Stimulated activated CD4-positive, alpha-beta T cell treated with anti-CD3 and anti-CD28 coated beads, Interleukin-1b, Interleukin-23, amount 100 ng/mL, for 4 hours (primary cell): ENCODE results near the gene COG3.

Experiments used
- DNase-seq, 2 donors: peaks; one replicate each; pipeline ENCODE4 v3.0.0-alpha.2; 2020; ENCODE audit warnings: low read depth in 2 of 2

COG3 gene

DNA sequence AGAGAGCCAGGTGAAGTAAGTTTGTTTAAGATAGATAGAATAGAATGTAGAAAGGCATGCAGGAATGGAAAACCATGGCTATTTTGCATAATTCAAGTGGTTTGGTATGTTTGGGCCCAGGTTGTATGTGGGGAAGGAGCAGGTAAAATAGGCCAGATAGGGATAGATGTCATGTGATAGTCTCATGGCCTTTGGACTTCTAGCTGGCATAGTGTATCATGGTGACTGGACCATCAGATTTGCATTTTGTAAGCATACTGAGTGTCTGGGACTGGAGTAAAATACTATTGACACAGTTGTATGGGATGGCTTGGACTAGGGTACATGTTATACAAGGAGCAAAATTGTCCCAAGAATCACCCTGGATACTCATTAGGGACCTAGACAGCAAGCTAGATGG is 38.9 kb downstream of the COG3 start:
- no peak for DNase-seq

DNA sequence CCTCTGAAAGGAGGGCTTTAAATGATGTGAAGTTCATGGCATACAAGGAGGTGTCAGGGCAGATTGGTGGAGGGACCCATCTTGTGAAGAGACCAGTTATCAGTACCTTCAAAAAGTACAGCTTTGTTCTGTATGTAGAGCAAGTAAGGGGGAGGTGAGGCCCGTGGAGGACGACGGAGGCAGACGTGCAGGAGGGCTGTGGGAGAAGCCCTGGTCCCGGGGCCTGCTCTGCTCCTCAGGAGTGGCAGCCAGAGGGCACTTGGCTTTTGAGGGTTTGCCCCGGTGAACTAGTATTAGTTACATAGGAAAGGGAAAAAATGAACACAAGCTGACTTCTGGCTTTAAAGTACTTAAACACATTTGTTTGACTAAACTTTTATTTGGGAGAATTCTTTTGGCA is 42.1 kb downstream of the COG3 start:
- no peak for DNase-seq

DNA sequence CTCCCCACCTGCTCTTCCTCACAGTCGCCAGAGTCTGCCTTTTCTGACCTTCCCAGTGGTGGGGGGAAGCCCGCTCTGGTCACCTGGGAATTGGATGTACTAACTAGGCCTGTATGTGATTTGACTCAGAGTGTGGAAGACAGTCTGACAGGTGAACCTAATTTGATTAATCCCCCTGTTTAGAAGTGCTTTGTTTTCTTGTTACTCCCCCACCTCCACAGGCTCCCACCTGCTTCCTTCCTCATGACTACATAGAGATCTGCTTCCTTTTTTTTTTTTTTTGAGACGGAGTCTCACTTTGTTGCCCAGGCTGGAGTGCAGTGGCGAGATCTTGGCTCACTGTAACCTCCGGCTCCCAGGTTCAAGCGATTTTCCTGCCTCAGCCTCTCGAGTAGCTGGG is 44.0 kb downstream of the COG3 start:
- no peak for DNase-seq

DNA sequence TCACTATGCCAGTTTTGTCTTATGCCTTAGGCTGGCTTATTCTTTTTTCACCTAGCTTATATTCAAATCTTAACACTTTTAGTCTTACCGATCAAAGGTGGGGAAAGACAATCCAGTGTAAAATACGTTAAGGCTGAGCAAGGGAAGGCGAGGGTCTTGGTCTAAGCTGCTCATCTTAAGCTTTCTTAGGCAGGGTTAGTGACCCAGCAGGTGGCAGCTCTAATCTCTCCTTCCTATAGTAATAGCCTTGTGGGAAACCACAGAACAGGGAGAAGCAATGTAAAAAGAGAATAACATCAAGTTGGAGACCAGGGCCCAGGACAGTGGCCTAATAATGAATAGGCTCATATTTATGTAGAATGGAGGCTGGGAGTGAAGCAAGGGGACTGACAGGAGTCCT is 45.9 kb downstream of the COG3 start:
- no peak for DNase-seq

DNA sequence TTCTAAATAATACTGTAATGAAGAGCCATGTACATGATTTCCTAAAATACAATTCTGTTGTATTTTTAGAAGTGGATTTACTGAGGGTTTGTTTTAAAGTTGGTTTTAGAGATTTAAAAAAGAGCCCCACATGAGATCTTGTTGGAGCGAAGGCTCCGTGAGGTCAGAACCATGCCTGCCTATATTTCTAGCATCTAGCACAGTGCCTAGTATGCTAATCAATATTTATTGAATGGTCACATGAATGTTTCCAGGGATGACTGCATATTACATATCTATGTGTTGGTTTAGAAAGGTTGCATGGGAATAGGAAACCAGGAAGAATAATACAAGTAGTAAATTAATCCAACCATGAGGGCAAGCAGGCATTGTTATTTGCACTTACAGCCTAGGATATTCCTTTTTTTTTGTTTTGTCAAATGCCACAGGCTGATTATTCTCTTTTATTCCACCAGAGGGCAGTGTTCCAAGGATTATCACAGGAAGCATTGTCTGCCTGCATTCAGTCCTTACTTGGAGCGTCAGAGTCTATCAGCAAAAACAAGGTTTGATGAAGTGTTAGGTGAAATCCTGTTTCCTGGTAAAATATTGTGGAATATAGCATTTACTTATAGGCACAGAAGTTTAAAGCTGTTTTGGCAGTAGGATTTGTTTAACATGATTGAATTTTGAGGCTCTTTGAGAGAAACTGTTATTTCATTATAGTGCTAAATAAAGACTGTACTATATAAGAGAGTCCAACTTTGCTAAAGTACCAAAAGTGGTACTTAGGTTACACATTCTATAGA is 46.8 kb downstream of the COG3 start:
- DNase-seq = peak in 1 of 2 donors; percentile 22

DNA sequence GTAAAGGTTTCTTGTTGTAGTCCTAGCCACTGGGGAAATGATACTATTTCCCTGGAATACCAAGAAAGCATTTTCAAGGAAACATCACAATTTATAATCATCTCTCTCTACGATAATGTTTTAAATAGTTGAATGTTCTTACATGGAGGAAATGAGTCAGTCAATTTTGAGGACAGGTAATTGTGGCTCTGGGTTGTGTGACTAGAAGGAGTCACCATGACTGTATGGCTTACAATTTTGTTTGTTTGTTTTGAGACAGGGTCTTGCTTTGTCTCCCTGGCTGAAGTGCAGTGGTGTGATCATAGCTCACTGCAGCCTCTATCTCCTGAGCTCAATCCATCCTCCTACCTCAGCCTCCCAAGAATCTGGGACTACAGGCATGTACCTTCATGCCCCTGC is 47.4 kb downstream of the COG3 start:
- no peak for DNase-seq

DNA sequence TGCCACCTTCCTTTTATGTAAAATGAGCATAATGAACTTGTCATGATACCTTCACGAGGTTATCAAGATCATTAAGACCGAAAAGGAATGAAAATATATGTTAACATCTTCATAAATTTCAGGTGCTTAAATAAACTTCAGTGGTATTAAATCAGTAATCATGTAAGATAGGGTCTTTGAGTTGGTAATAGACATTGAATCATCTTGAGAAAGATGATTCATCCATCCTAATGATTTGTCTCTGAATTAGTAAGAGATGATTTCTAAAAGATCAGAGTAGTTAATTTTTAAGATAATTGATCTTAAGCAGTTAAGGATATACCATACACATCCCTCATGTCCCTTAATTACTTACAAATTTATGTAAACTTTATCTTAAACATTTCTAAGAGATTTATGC is 52.0 kb downstream of the COG3 start:
- DNase-seq = no peak

DNA sequence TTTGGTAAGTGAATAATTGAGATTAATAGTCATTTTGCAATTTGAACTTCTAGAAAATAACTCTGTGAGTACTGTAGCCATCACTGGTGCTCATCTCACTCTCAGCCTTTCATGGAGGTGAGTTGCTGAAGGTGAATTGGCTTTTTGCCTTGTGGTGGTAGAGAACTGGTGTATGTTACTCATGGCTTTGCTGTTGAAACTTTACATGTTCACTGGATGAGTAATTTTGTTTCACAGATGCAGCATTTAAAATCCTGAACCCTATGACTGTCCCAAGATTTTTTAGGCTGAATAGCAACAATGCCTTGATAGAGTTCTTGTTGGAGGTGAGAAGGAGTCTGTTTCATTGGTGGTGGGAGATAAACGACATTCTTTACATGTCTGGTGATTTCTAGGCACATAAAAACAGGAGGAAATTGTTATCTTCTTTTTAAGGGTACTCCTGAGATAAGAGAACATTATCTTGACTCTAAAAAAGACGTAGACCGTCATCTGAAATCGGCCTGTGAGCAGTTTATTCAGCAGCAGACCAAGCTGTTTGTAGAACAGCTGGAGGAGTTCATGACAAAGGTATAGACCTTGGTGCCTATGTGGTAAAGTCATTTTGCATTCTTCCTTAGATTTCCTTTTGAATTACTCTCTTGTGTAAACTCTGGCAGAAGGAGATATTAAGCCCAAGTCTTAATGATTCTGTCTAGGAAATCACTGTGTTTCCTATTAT is 53.9 kb downstream of the COG3 start:
- DNase-seq = no peak

DNA sequence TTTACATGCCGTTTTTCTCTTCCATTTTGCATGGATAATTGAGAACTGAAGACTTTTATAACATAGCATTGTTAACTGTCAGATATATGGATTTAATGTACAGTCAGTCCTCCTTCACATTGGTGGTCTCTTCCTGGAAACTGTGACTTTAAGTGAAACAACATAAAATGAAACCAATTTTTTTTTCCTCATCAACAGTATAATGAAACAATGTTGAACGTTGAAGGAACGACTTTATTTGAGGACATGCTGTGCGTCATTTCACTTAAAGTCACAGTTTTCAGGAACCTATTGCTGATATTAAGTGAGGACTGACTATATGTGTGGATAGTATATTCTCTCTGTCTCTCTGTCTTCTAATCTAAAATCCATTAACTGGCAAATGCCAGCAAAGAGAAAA is 54.8 kb downstream of the COG3 start:
- DNase-seq = no peak

DNA sequence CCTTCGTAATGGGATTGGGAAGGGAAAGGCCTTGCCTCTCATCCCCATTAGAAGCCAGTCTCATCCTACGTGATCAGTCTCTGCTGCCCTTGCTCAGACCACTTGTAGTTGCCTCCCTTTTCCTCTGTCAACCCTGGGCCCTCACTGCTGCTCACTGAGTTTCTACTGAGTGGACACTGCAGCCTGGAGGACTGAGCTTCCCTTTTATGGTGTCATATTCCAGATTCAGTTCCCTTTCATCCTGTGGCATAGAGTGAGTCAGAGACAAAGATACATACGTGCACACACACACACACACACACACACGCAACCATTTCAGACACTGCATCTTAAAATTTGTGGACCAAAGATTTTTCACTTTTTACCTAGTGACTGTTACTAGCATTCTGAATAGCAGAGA is 56.6 kb downstream of the COG3 start:
- DNase-seq = no peak

DNA sequence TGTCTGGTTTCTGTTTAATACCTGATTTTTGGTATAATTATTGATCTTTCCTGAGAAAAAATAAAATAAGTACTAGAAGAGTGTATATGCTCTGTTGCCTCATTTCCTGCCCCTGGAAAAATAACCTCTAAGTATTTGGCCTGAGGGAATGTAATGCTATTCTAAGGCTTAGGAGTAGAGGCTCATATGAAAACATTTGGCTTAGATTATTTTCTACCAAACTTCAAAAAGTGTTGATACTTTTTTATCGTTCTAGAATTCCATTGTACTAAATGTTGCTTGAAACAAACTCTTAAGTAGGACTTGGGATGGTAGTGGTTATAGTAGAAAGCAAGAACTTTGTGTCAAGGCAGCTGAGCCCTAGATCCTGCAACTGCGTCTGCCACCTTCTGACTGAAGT is 57.8 kb downstream of the COG3 start:
- DNase-seq = no peak

DNA sequence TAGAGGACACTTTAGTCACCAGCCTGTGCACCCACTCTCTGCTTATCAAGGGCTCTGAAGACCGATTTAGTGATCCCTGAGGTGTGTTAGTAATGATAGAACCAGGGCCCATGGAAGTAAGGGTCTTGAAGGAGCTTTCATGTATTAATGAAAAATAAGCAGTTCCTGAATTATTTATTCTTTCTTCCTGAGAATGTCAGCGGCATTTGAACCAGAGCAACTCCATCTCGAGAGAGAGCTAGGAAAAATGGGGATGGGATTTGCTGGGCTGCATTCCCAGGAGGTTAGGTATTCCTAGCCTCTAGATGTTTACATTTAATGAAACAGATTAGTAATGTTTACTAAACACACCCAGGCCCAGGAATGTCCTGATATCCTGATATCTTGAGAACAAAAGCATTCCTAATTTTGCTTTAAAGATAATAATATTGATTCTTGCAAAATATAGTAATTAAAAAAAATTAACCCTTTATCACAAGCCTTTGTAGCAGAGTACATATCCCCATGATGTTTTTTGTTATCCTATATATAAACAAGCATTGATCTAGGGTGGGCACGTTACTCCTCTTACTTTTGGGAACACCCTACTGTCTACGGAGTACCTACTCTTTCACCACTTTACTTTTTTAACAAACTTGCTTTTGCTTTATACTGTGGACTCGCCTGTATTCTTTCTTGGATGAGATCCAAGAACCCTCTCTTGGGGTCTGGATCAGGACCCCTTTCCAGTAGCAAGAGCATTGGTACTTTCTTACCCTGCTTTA is 63.1 kb downstream of the COG3 start:
- no peak for DNase-seq

DNA sequence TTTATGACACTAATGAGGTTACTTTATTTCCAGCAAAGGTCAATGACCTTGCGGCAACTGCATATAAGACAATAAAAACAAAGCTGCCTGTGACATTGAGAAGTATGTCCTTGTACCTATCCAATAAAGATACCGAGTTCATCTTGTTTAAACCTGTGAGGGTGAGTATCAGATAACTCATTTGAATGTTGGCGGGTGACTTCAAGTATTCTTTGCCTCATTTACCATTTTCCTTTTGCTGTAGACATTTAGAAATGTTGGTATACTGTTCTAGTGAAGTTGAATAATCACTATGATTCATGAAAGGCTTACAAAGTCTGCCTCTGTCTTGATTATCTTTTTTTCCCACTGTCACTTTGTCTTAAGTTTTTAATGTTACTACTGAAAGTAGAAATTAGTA is 65.0 kb downstream of the COG3 start:
- no peak for DNase-seq

DNA sequence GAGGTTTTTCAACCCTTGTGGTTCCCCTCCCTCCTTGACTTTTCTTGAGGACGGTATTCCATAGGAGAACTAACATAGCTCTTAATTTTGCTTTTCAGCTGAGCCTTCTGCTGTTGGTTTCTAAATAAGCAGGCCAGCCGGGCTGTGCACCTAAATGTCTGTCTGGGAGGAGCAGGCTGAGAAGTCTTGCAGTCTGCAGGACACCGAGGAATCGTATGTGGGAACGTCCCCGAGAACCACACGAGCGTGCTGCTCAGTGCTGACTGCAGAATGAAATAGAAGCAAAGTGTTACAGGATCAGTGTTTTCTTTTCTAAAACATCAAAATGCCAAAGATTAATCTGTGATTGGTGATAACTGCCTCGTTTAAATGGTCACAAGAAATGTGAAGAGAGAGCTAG is 69.9 kb downstream of the COG3 start:
- DNase-seq = no peak

DNA sequence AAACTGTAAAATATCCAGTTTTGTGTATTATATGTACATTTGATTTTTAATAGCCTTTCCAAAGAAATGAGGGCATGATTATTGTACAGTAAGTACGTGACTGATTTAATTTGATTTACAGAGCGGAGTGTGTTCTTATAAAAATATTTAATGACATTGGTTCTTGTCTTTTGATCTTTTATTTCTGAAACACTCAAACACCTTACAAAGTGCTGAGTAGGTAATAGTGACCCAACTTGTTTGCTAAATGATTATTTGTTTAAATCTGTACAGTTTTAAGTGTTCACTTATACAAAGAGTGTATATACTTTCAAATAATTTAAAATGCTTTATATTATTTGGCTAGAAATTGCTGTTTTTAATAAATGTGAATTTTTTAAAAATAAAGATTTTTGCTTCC is 71.5 kb downstream of the COG3 start:
- DNase-seq = no peak

DNA sequence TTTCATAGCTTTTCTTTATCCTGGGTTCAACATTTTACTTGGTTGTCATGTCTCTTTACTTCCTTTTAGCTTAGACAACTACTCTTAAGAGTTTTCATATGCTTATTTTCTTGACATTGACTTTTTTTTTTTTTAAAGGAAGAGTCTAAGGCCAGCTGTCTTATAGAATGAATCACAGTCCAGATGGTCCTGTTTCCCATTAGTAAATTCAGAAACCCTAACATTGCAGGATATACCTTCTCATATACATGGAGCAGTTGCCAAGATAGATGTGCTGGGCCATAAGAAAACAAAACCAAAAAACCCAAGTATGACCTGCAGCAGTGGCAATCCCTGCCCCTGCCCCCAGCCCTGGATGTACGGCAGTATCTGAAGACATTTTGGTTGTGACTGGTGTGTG is 72.8 kb downstream of the COG3 start:
- no peak for DNase-seq

DNA sequence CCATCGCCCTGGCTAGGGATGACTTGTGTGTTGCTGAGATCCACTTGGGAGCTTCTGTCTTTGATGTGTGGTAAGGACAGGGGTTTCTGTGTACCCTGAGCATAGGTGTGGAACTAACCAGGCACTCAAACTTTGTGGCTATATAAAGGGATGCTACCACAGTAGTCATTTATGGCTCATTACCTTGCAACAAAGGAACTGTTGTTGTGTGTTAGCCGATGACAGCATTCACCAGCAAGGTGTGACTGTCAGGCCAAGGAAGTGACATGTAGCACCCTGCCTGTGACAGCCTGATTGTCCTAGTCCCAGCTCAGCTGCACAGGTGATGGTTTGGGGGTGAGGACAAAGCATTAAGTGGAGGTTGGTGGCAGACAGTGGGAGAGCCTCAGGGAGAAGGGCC is 73.6 kb downstream of the COG3 start:
- no peak for DNase-seq

DNA sequence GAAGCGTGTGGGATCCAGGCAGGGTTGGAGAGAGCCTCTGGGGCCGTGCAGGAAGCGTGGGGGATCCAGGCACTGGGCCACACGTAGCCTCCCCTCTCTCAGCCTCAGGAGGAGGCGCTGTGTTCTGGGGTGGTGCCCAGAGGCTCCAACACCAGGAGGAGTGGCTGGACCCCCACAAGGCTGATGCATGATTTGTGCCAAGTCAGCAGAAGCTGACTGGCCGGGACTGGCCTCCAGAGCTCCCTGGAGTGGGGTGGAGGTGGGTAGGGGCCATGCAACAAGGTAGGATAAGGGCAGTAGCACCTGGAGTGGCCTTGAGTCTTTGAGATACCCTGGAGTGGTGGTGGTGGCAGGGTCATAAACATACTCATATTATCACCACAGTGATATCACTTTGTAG is 75.5 kb downstream of the COG3 start:
- DNase-seq = no peak

DNA sequence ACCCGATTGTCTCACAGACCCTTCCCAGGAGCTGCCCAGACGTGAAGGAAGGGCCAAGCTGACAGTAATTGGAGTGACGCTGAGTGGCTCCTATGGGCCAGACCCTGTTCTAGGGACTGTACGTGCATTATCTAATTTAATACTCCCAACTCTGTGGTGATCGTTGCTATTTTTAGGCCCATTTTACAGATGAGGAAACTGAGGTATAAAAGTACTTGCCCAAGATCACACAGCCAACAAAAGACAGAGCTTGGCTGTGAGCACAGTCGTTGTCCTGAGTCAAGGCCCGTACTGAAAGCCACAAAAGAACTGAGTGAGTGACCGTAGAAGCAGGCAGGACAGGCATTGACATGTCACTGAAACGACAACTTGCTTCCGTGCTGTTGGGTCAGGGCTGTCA is 76.1 kb downstream of the COG3 start:
- no peak for DNase-seq

DNA sequence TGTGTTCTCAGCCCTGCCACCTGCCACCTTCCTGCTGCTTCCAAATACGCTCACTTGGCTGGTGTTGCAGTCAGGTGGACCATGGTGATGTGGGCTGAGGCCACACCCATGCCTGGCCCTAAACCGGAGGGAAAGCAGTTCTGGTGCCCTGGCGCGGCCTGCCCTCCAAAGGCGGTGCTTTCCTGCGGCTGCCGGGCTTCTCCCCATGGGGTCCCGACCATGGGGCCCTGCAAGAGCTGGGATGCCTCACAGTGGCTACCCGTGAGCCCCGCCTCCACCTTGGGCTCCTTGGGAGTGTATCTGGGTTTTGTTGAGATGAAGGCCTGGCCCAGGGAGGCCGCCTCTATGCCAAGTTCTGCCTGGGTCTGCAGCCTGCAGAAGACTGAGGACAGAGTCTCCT is 77.1 kb downstream of the COG3 start:
- no peak for DNase-seq

DNA sequence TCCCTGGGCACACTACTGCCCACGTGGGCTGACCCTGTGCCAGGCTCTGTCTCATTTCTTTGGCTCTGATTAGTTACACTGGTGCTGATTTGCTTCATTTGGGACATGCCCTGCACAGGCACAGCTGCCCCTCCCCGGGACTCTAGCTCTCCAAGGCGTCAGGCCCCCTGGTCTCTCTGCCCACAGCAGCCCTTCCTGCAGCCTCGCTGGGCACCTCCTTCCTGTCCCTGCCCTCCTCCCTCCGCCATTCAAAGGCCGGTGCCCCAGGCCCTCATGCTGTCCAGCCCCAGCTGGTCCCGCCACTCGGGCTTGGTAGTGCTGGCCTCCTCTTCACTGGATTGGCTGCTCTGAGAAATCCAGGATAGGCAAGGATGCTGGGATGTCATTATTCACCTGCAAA is 77.7 kb downstream of the COG3 start:
- no peak for DNase-seq

DNA sequence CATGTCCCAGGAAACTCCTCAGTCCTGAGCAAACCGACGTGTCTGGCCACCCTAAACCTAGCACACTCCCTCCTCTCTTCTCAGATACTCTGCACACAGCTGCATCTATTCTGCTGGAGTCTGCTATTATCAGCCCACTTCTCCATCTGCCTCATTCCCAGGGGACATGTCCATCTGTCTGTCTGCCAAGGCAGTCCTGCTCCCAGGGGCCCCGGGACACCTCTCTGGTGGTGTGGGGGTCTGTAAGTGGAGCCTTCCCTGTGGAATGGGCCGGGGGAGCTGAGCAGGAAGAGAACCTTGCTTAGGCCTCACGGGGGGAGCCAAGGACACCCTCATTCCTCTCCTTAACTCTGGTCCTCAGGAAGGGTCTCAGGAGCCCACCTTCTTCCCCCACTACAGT is 78.1 kb downstream of the COG3 start:
- no peak for DNase-seq

DNA sequence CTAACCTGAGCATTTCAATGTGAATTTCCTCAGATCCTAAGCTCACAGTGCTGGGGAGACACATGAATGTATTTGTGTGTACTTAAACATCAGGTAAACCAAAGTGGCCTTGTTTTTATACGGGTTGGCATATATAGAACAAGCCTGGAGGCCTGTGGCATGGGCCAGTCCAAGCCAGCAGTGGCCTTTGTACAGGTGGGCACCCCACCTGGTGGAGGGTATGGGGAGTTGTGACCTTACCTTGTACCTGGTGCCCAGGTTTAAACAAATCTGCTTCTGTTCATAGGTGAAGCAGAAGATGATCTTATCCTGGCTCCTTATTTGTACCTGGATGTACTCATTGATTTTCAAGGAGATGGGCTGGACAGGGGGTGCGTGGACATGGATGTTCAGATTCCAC is 79.8 kb downstream of the COG3 start:
- DNase-seq = no peak
